Effector CD8-positive, alpha-beta T cell (primary cell): Measurements from ENCODE around the gene TFPI2.

ENCODE experiments used
- DNase-seq: peaks from one replicate; lab custom pipeline; 2025; lab: John Stamatoyannopoulos, UW

TFPI2 gene

GRCh38 chr7:93858857-93859256 lies 31.7 kb downstream of the TFPI2 start:
- no peak for DNase-seq

GRCh38 chr7:93856323-93856722 lies 34.2 kb downstream of the TFPI2 start:
- no peak for DNase-seq

- DNase-seq = no peak
Observed at GRCh38 chr7:93855797-93856196, 34.8 kb downstream of the TFPI2 start.

- no peak for DNase-seq
Observed at GRCh38 chr7:93854480-93854879, 36.1 kb downstream of the TFPI2 start.

- no peak for DNase-seq
Observed at GRCh38 chr7:93851536-93851935, 39.0 kb downstream of the TFPI2 start.

GRCh38 chr7:93843260-93843659 lies 47.3 kb downstream of the TFPI2 start:
- no peak for DNase-seq

- DNase-seq = no peak
Observed at GRCh38 chr7:93838966-93839365, 51.6 kb downstream of the TFPI2 start.

GRCh38 chr7:93837245-93837644 lies 53.3 kb downstream of the TFPI2 start:
- DNase-seq = no peak

- DNase-seq = no peak
Observed at GRCh38 chr7:93836116-93836515, 54.4 kb downstream of the TFPI2 start.

- no peak for DNase-seq
Observed at GRCh38 chr7:93835702-93836101, 54.9 kb downstream of the TFPI2 start.
